NCI-H128 (cell line): Measurements from ENCODE around the gene MB.

Experiments
- DNase-seq: peaks from one replicate; lab custom pipeline; 2025; ENCODE audit not compliant: unreplicated experiment; lab: John Stamatoyannopoulos, UW

MB gene

GRCh38 chr22:35597692-35598395, 19.3 kb downstream of the MB start:
- no peak for DNase-seq

GRCh38 chr22:35596821-35597220, 20.3 kb downstream of the MB start:
- no peak for DNase-seq

GRCh38 chr22:35594686-35595085, 22.4 kb downstream of the MB start:
- DNase-seq: no peak

GRCh38 chr22:35593891-35594470, 23.1 kb downstream of the MB start:
- no peak for DNase-seq

GRCh38 chr22:35593071-35593890, 23.8 kb downstream of the MB start:
- no peak for DNase-seq

GRCh38 chr22:35592418-35592967, 24.6 kb downstream of the MB start:
- no peak for DNase-seq

- DNase-seq: no peak
Observed at GRCh38 chr22:35591714-35592417, 25.3 kb downstream of the MB start.

GRCh38 chr22:35590634-35591295, 26.4 kb downstream of the MB start:
- DNase-seq: no peak

GRCh38 chr22:35589756-35590093, 27.4 kb downstream of the MB start:
- DNase-seq: no peak

- no peak for DNase-seq
Observed at GRCh38 chr22:35589071-35589755, 27.9 kb downstream of the MB start.

GRCh38 chr22:35587896-35588295, 29.2 kb downstream of the MB start:
- no peak for DNase-seq

- no peak for DNase-seq
Observed at GRCh38 chr22:35587447-35587870, 29.7 kb downstream of the MB start.

- DNase-seq: no peak
Observed at GRCh38 chr22:35586771-35587170, 30.4 kb downstream of the MB start.

GRCh38 chr22:35582861-35583670, 34.1 kb downstream of the MB start:
- DNase-seq: peak; percentile 20

- DNase-seq: no peak
Observed at GRCh38 chr22:35582218-35582860, 34.8 kb downstream of the MB start.

GRCh38 chr22:35581023-35581413, 36.1 kb downstream of the MB start:
- DNase-seq: no peak

GRCh38 chr22:35580351-35581022, 36.6 kb downstream of the MB start:
- DNase-seq: no peak

GRCh38 chr22:35578836-35579575, 38.1 kb downstream of the MB start:
- no peak for DNase-seq
